Fibroblast of lung (primary cell): Measurements from ENCODE around the gene FRMD4A. TPM values are rescaled to one million over a fixed set of nuclear protein-coding genes. Genes with fewer than 3 reads are reported as not detected.
"Not testable (repeated sequence)": the region's sequence is repeated elsewhere in the genome, so short reads cannot be mapped to it uniquely, and the experiment has no call there.

ENCODE experiments used
- DNase-seq, 2 donors: peaks; one replicate each; pipeline versions ENCODE4 v3.0.0 to v3.0.0-alpha.2; 2010; ENCODE audit warnings: low read depth in 2 of 2
- H2AFZ ChIP-seq: 2 replicates; pipeline ENCODE4 v1.5.1; 2012; ENCODE audit warnings: low read length, control low read depth, inconsistent platforms
- H3K27ac ChIP-seq: 2 replicates; pipeline ENCODE4 v1.5.1; 2011; ENCODE audit warnings: low read length, control low read depth; ENCODE audit not compliant: insufficient read depth
- H3K27me3 ChIP-seq: 2 replicates; pipeline ENCODE4 v1.5.1; 2011; ENCODE audit warnings: mild to moderate bottlenecking, low read length; ENCODE audit not compliant: control insufficient read depth, insufficient read depth
- H3K36me3 ChIP-seq: 2 replicates; pipeline ENCODE4 v1.5.1; 2011; ENCODE audit warnings: low read length; ENCODE audit not compliant: control insufficient read depth, insufficient read depth
- H3K4me1 ChIP-seq: 2 replicates; pipeline ENCODE4 v1.5.1; 2011; ENCODE audit warnings: low read length; ENCODE audit not compliant: control insufficient read depth, insufficient read depth; ENCODE audit errors: extremely low read depth
- H3K4me2 ChIP-seq: 2 replicates; pipeline ENCODE4 v1.5.1; 2011; ENCODE audit warnings: low read length, control low read depth; ENCODE audit not compliant: insufficient read depth; ENCODE audit errors: extremely low read depth
- H3K4me3 ChIP-seq, 4 experiments: fragments of 200-600 bp in 1 of 4; sonication (generic) in 1 of 4; replicated peaks in 1 of 4; 2 replicates each; pipeline ENCODE4 v1.5.1; 2011 to 2016; ENCODE audit warnings: low read length in 4 of 4, low read depth in 3 of 4, mild to moderate bottlenecking in 3 of 4, control low read depth in 2 of 4, inconsistent platforms in 1 of 4, mixed read lengths in 1 of 4; ENCODE audit not compliant: insufficient read depth in 1 of 4; ENCODE audit errors: control extremely low read depth in 1 of 4
- H3K79me2 ChIP-seq: 2 replicates; pipeline ENCODE4 v1.5.1; 2012; ENCODE audit warnings: mild to moderate bottlenecking, low read length, inconsistent platforms; ENCODE audit not compliant: control insufficient read depth, insufficient read depth
- H3K9ac ChIP-seq: 2 replicates; pipeline ENCODE4 v1.5.1; 2011; ENCODE audit warnings: mild to moderate bottlenecking, low read length, control low read depth; ENCODE audit not compliant: insufficient read depth
- H3K9me3 ChIP-seq: 2 replicates; pipeline ENCODE4 v1.5.1; 2012; ENCODE audit warnings: low read depth, low read length; ENCODE audit not compliant: control insufficient read depth, insufficient read depth
- H4K20me1 ChIP-seq: 2 replicates; pipeline ENCODE4 v1.5.1; 2011; ENCODE audit warnings: low read length; ENCODE audit not compliant: control insufficient read depth, insufficient read depth; ENCODE audit errors: extremely low read depth
- CTCF ChIP-seq, 2 donors: IDR thresholded peaks in 1 of 2; conservative IDR thresholded peaks in 1 of 2; 1 replicate in 1 of 2; 2 replicates in 1 of 2; pipeline ENCODE4 v1.5.1; 2011 to 2012; ENCODE audit warnings: low read length in 2 of 2, control low read depth in 1 of 2, inconsistent platforms in 1 of 2, low read depth in 1 of 2, mild to moderate bottlenecking in 1 of 2
- EZH2 ChIP-seq: IDR thresholded peaks from 2 replicates; pipeline ENCODE4 v1.5.1; 2012; ENCODE audit warnings: low read length, control low read depth, mild to moderate bottlenecking; ENCODE audit errors: missing control alignments
- polyA plus RNA-seq, 2 donors: library from polyadenylated mRNA; depleted of rRNA in 1 of 2; stranded (reverse) in 1 of 2; unstranded in 1 of 2; fragments of >200 nt; gene quantifications; 2 replicates each; pipeline ENCODE4 v1.2.1, GENCODE V29; 2011 to 2012; ENCODE audit warnings: missing spikeins in 1 of 2
- total RNA-seq: library from RNA; depleted of rRNA; stranded (reverse); fragments of >200 nt; gene quantifications from 2 replicates; pipeline ENCODE4 v1.2.1, GENCODE V29; 2014

FRMD4A gene
- total and polyA plus RNA-seq, 2 donors (not counting 1 experiment from before 2014, with no cell fraction given), result 26.9 to 63.6 TPM

- H3K9ac ChIP-seq, result no peak overlapping the region
- no peak overlapping the region for H3K4me3 ChIP-seq
- H3K27ac ChIP-seq, result no peak overlapping the region
- no peaks in the 10 kb centered on the region for H4K20me1 ChIP-seq
- peaks cover 2% of the 10 kb centered on the region for H3K27me3 ChIP-seq
- H3K9me3 ChIP-seq, result no peaks in the 10 kb centered on the region
- H3K4me2 ChIP-seq, result no peak overlapping the region
- H3K79me2 ChIP-seq, result no peaks in the 10 kb centered on the region
- H3K4me1 ChIP-seq, result no peaks in the 10 kb centered on the region
- no peak overlapping the region for H2AFZ ChIP-seq
- TF ChIP-seq EZH2, result no peak
- peak; percentile 32 to 41 for TF ChIP-seq CTCF (conservative IDR thresholded peaks at IDR 0.05 in 1 of 2, IDR thresholded peaks at IDR 0.05 in 1 of 2; ENCODE audit: low read depth in 1 of 2, low read length in 2 of 2)
- DNase-seq, result peak in 1 of 2 donors; percentile 42
- no peaks in the 10 kb centered on the region for H3K36me3 ChIP-seq
These were observed 129.8 kb downstream of the FRMD4A start for GRCh38 chr10:14200698-14201544.

GRCh38 chr10:14199098-14199497, 131.6 kb downstream of the FRMD4A start:
- not testable (repeated sequence) for H4K20me1 ChIP-seq, H3K4me1 ChIP-seq, H3K27ac ChIP-seq, DNase-seq, H2AFZ ChIP-seq, H3K4me3 ChIP-seq, H3K9ac ChIP-seq, H3K9me3 ChIP-seq, H3K4me2 ChIP-seq, H3K79me2 ChIP-seq, H3K36me3 ChIP-seq, H3K27me3 ChIP-seq

GRCh38 chr10:14198078-14198477, 132.6 kb downstream of the FRMD4A start:
- H3K9me3 ChIP-seq, result no peaks in the 10 kb centered on the region
- no peak overlapping the region for H3K27ac ChIP-seq
- no peaks in the 10 kb centered on the region for H3K79me2 ChIP-seq
- TF ChIP-seq CTCF (conservative IDR thresholded peaks at IDR 0.05 in 1 of 2, IDR thresholded peaks at IDR 0.05 in 1 of 2; ENCODE audit: low read depth in 1 of 2, low read length in 2 of 2), result no peak
- no peak overlapping the region for H3K4me3 ChIP-seq
- H3K36me3 ChIP-seq, result no peaks in the 10 kb centered on the region
- H3K27me3 ChIP-seq, result no peaks in the 10 kb centered on the region
- H2AFZ ChIP-seq, result no peak overlapping the region
- no peak for DNase-seq
- no peak overlapping the region for H3K4me2 ChIP-seq
- no peaks in the 10 kb centered on the region for H4K20me1 ChIP-seq
- H3K4me1 ChIP-seq, result no peaks in the 10 kb centered on the region
- H3K9ac ChIP-seq, result no peak overlapping the region
